ENCODE measurements around the gene RAB1A.
A peak's percentile ranks its signal among the peaks of the same experiment; 100 is the strongest.

RAB1A gene

GRCh38 chr2:65072181-65072970 lies 57.5 kb downstream of the RAB1A start:
- TF ChIP-seq CTCF (IDR thresholded peaks at IDR 0.05; ENCODE audit: low read depth, low read length, missing control alignments), result no peak
- in situ Hi-C loops (cut with HindIII; ENCODE audit: low sequenced_read_pairs), result loop anchor here (5.0 kb wide), 1 partner anchor 55 kb away; no protein-coding TSS in a partner anchor
- no peak overlapping the region for H3K4me3 ChIP-seq (ENCODE audit: low read depth, low read length)
- no peak for DNase-seq (ENCODE audit: low read depth)

- H3K4me3 ChIP-seq (ENCODE audit: low read depth, low read length), result no peak overlapping the region
- peak; percentile 16 for TF ChIP-seq CTCF (IDR thresholded peaks at IDR 0.05; ENCODE audit: low read depth, low read length, missing control alignments)
- no peak for DNase-seq (ENCODE audit: low read depth)
- in situ Hi-C loops (cut with HindIII; ENCODE audit: low sequenced_read_pairs), result loop anchor here (5.0 kb wide), 1 partner anchor 56 kb away; no protein-coding TSS in a partner anchor
These were observed 58.3 kb downstream of the RAB1A start for GRCh38 chr2:65071499-65072180.

- TF ChIP-seq CTCF (IDR thresholded peaks at IDR 0.05; ENCODE audit: low read depth, low read length, missing control alignments), result no peak
- no peak for DNase-seq (ENCODE audit: low read depth)
- no peak overlapping the region for H3K4me3 ChIP-seq (ENCODE audit: low read depth, low read length)
- in situ Hi-C loops (cut with HindIII; ENCODE audit: low sequenced_read_pairs), result loop anchor here (5.0 kb wide), 1 partner anchor 56 kb away; no protein-coding TSS in a partner anchor
These were observed 59.0 kb downstream of the RAB1A start for GRCh38 chr2:65070856-65071255.

GRCh38 chr2:65070172-65070830 lies 59.6 kb downstream of the RAB1A start:
- in situ Hi-C loops (cut with HindIII; ENCODE audit: low sequenced_read_pairs), result loop anchor here (5.0 kb wide), 1 partner anchor 57 kb away; no protein-coding TSS in a partner anchor
- no peak for DNase-seq (ENCODE audit: low read depth)
- TF ChIP-seq CTCF (IDR thresholded peaks at IDR 0.05; ENCODE audit: low read depth, low read length, missing control alignments), result peak; percentile 37
- H3K4me3 ChIP-seq (ENCODE audit: low read depth, low read length), result no peak overlapping the region

- TF ChIP-seq CTCF (IDR thresholded peaks at IDR 0.05; ENCODE audit: low read depth, low read length, missing control alignments), result no peak
- in situ Hi-C loops (cut with HindIII; ENCODE audit: low sequenced_read_pairs), result no loop called here
- no peak for DNase-seq (ENCODE audit: low read depth)
- H3K4me3 ChIP-seq (ENCODE audit: low read depth, low read length), result no peak overlapping the region
These were observed 60.5 kb downstream of the RAB1A start for GRCh38 chr2:65069439-65069824.

- in situ Hi-C loops (cut with HindIII; ENCODE audit: low sequenced_read_pairs), result no loop called here
- TF ChIP-seq CTCF (IDR thresholded peaks at IDR 0.05; ENCODE audit: low read depth, low read length, missing control alignments), result no peak
- no peak for DNase-seq (ENCODE audit: low read depth)
- no peak overlapping the region for H3K4me3 ChIP-seq (ENCODE audit: low read depth, low read length)
These were observed 61.9 kb downstream of the RAB1A start for GRCh38 chr2:65067806-65068553.

Measured in astrocyte of the cerebellum (primary cell).